Stimulated activated CD4-positive, alpha-beta T cell treated with anti-CD3 and anti-CD28 coated beads, Interleukin-2, amount 100 ng/mL, for 24 hours (primary cell): ENCODE results near the gene ROCK2.

Experiments
- DNase-seq, 2 donors: peaks; one replicate each; pipeline ENCODE4 v3.0.0-alpha.2; 2020

The ROCK2 gene

DNA sequence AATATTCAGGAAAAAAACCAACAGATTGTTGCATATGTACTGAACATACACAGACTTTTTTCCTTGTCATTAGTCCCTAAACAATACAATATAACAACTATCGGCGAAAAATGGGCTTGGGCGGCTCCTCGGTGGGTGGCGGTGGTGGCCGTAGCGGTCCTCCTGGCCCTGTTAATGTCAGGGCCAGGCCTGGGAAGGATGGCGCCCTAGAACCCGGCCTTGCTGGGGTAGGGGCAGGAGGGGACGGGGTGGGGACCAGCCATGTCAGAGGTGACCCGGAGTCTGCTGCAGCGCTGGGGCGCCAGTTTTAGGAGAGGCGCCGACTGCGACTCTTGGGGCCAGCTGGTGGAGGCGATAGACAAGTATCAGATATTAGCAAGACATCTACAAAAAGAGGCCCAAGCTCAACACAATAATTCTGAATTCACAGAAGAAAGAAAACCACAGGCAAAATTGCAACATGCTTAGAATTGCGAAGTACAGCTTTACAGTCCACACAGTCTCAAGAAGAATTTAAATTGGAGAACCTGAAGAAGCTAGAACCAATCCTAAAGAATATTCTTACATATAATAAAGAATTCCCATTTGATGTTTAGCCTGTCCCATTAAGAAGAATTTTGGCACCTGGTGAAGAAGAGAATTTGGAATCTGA, 36.5 kb downstream of the ROCK2 start:
- DNase-seq: no peak

DNA sequence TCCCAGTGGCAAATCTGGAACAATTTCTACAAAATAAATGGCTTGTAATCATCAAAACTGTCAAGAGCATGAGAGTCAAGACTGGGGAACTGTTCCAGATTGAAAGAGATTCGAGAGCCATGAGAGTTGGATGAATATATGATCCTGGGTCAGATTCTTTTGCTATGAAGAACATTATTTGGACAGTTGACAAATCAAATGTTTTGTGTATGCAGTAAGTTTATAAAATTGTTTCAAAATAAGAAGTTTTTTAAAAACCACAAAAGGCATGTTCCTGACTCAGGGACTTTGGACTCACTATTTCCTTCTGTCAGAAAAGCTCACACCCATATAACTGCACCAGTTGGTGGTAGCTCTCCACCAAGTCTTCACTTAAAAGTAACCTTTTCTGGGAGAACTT, 38.5 kb downstream of the ROCK2 start:
- no peak for DNase-seq

DNA sequence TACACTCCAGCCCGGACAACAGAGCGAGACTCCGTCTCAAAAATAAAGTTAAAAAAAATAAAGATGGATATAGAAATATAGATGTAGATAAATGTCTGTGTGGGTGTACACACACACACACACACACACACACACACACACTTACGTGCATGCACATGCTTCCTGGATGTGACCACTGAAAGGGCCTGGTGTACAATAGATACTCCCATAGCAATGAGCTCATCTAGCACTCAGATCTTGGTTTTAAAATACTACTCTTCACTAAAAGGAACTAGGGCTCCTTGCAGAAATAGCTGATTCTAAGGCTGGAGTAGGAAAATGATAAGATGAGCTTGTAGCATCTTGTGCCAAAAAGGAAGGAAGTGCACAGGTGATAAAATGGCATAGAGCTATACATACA, 39.1 kb downstream of the ROCK2 start:
- DNase-seq: no peak

DNA sequence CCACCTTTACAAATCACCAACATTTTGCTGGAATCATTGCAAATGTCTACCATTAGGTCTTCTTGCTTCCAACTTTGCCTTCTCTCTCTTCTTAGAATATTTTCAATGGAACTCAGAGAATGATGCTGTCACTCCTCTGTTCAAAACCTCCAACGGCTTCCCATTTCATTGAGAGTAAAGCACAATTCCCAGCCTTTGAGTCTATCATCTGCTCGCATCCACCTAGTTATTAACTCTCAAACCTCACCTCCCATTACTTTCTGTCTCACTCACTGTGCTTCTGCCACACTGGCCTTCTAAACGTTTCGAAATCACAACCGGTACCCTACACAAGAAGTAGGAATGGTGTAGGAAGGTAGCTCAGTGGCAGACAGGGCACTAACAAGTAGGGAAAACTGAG, 40.0 kb downstream of the ROCK2 start:
- DNase-seq: no peak

DNA sequence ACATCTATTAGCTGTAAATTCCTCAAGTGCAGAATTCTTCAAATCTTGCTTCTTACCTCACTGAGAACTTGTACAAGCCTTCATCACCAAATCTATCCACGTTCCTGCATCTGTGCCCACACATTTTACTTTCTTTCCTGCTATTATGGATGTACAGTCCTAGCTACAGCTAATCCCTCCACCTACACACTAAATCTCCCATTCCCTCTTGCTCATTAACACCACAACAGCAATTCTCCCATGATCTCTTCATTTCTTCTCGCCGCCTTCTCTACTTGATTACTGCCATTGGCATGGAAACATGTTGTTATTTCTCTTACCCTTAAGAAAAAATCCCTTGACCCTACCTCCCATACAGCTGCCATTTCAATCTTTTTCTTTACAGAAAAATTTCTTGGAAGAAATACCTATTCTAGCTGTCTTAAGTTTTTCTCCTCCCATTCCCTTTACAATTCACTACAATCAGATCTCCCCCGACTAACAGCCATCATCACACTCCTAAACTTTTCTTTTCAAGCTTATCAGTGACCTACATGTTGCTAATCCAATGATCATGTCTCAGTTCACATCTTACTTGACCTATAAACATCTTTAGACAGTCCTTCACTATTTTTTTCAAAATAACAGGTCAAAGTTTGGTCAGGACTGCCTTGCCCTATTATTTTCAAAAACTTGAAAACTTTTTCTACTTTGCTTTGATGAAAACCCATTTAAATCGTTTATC, 41.0 kb downstream of the ROCK2 start:
- DNase-seq: no peak

DNA sequence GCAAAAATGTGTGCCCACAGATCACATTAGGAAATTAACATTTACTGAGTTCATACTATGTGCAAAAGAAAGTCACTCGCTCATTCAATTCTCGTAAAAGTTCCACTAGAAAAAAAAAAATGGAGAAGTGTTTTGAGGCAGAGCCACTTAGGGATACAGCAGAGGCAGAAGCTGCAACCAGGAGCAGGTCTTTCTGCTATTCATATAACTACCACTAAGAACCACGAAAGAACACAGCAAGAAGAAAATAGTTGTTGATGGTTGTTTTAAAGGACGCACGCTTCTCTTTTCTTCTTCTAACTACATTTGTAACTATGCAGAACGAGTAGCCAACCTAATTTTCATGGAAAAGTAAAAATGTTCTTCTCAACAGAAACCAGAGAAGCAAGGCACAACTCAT, 45.0 kb downstream of the ROCK2 start:
- no peak for DNase-seq

DNA sequence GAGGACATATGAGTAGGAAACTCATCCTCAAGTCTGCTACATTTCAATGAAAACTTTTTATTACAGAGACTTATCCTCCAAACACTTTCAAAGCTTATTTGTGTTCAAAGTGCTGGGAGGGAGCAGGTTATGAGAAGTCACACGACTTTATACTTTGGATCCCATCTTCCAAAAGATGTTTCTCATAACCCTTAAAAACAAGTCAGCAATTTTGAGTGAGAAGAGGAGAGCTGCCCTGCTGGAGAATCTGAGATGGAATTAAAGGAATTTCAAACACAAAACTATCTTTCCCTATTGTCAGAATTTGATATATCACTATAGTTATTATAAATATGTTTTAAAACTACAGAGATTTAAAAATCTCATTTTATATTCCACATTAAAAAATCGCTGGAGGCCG, 45.8 kb downstream of the ROCK2 start:
- DNase-seq: no peak

DNA sequence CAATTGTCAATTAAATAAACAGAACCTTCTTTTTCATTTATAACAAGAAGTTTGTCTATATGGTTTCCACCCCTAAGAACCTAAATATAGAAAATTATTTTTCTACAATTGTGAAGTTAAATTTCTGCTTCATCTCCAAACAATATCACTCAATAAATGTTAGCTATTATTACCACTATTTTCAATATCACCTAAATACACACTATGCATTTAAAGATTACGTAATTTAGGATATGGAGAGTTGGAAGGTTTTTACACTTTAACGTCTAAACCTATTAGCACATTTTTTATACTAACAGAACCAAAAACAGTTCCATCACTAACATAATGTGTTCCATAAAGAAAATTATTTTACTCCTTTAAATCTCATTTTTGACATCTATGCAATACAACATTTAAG, 48.0 kb downstream of the ROCK2 start:
- no peak for DNase-seq

DNA sequence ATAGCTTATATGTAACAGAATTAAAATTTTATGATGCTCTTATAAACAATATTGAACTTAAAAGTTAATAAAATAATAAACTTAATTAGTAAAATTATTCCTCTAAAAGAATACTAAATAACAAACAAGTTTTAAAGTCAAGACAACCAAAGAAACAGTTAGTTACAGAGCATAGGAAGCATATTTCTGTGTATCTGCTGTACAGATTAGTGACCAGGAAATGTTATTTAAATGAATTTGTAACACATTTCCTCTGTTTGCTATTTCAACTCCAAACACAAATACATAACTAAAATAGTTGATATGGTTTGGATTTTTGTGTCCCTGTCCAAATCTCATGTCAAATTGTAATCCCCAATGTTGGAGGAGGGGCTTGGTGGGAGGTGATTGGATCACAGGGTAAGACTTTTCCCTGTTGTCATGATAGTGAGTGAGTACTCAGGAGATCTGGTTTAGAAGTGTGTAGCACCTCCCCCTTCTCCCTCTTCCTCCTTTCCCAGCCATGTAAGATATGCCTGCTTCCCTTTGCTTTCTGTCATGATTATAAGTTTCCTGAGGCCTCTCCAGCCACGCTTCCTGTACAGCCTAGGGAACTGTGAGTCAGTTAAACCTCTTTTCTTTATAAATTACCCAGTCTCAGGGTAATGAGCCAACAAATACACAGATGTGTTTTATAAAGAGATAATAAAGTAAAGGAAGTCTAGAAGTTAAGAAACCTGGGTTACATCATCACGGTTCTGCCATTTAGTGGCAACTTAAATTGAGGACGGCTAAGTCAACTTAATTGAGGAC, 51.8 kb downstream of the ROCK2 start:
- DNase-seq: no peak

DNA sequence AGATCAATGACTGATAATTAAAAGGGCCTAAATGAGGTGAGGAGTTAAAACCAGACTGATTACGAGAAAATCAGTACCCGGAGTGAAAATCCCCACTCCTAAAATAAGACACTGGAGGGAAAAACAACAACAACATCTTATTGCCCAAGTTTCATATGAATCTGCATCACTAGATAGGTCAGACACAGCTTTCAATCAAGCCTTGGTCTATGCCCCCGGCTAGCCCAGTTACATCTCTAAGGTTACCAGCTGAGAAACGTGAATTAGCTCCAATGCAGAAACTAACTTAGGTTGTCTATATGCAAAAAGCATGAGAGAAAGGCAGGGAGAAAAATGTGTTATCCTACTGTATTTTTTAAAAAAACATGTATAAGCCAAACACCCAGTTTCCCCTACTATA, 53.7 kb downstream of the ROCK2 start:
- no peak for DNase-seq

DNA sequence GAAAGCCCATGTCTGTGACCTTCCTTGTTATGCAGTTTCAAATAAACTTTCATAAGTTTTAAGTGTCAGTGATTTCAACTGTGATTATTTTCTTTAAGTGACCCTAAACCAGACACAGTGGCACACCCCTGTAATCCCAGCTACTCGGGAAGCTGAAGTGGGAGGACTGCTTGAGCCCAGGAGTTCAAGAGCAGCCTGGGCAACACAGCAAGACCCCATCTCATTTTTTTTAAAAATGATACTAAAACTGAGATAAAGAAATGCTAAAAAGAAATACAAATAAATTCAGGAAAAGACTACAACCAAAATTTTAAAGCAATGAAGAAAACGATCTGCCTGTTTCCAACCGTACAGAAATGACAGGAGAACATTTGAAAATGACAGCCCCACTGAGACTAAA, 54.2 kb downstream of the ROCK2 start:
- DNase-seq: no peak

DNA sequence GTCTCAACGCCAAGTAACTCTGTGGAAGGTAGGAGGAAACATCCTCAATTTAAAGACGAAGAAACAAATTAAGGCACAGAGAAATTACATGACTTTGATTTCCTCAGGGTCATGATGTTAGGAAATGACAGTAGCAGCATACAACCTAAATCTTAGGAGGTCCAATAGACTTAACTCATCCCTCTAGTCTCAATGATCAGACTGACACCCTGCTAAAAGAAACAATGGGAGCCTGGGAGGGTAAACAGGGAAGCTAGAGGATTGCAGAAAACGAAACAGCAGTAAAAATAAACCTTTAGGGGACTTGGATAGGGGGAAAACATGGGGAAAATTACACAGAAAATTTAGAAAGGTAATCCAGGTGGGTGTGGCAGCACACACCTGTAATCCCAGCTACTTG, 56.0 kb downstream of the ROCK2 start:
- no peak for DNase-seq

DNA sequence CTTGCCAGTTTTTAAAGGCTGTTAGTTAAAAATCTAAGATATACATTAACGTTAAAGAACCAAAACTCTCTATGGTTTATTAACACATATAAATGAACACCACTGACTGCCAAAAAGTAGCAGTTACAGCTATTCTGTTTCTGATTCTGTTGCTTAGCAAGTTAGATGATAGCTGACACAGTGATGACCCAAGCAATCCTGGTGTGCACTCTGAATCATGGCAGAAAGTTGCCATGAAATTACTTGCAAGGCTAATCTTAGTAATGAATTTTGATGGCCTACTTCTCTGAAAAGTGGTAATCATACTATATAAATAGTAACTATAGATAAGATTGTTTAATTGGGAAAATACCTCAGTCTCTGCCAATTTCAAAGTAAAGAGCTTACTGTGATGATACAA, 57.7 kb downstream of the ROCK2 start:
- DNase-seq: no peak

DNA sequence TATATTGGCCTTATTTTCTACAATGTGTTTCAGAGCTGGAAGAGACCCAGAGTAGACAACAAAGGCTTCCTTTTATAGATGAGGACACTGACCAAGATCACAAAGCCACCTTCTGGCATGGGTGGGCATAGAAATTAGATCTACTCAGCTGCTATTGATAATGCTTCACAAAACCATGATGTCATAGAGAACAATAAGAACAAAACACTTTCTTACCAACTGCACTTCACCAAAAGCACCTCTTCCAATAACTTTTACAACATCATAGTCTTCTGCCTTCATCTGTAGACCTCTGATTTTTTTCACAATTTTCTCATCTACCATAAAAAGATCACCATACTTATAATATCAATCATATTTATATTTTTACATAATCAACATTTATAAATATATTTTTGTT, 58.1 kb downstream of the ROCK2 start:
- no peak for DNase-seq

DNA sequence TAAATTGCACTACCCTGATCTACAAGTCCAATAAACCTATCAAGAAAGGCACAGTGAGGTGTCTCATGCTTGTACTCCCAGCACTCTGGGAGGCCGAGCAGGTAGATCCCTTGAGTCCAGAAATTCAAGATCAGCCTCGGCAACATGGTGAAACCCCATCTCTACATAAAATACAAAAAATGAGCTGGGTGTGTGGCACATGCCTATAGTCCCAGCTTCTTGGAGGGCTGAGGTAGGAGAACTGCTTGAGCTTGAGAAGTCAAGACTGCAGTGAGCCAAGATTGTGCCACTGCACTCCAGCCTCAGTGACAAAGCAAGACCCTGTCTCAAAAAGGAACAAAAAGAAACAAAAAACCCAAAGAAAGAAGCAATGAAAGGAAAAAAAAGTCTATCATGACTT, 58.9 kb downstream of the ROCK2 start:
- no peak for DNase-seq

DNA sequence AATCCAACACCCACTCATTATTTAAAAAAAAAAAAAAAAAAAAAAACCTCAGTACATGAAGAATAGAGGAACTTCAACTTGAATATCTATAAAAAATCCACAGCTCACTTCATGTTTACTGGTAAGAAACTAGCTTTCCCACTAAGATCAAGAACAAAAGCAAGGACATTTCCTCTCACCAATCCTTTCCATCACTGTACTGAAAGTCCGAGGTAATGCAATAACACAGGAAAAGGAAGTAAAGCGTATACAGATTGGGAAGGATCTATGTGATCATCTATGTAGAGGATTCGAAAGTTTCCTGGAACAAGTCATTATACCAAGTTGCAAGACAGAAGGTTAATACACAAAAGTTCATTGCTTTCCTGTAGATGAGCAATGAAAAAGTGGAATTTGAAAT, 63.2 kb downstream of the ROCK2 start:
- DNase-seq: no peak

DNA sequence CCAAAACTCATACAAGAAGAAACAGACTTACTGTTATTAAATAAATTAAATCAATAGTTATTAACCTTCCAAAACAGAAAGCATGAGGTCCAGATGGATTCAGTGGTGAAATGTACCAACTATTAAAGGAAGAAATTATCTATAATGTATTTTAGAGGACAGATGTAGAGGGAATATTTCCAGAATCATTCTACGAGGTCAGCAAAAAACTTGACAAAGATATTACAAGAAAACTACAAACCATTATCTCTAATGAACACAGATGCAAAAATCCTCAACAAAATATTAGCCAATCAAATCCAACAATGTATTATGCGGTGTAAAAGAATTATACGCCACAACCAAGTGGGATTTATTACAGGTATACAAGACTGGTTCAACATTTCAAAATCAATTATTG, 63.7 kb downstream of the ROCK2 start:
- no peak for DNase-seq

DNA sequence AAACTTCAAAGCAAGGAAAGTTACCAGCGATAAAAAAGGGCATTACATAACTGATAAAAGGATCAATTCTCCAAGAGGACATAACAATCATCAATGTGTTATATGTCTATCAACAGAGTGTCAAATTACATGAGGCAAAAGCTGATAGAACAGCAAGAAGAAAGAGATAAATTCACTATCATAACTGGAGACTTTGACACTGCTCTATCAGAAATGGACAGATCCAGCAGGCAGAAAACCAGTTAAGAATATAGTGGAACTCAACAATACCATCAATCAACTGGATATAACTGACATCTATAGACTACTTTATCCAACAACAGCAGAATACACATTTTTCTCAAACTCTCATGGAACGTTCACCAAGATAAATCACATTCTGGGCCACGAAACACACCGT, 65.0 kb downstream of the ROCK2 start:
- no peak for DNase-seq

DNA sequence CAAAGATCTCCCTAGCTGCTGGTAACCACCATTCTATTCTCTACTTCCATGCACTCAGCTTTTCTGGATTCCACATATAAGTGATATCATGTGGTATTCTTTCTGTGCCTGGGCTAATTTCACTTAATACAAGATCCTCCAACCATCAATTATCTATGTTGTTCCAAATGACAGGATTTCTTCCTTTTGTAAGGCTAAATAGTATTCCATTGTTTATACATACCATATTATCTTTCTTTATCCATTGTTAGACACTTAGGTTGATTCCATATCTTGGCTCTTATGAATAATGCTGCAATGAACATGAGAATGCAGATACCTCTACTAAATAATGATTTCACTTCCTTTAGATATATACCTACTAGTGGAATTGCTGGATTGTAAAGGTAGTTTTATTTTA, 66.2 kb downstream of the ROCK2 start:
- DNase-seq: no peak

DNA sequence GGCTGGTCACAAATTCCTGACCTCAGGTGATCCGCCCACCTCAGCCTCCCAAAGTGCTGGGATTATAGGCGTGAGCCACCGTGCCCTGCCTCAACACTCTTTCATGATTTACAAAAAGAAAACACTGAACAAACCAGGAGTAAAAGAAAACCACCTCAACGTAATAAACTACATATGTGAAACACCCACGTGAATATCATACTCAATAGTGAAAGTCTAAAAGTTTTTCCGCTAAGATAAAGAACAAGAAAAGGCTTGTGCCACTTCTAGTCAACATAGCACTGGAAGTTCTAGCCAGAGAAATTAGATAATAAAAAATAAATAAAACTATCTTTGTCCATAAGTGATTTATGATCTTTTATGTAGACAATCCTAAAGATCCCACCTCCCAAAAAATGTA, 68.5 kb downstream of the ROCK2 start:
- DNase-seq: no peak

DNA sequence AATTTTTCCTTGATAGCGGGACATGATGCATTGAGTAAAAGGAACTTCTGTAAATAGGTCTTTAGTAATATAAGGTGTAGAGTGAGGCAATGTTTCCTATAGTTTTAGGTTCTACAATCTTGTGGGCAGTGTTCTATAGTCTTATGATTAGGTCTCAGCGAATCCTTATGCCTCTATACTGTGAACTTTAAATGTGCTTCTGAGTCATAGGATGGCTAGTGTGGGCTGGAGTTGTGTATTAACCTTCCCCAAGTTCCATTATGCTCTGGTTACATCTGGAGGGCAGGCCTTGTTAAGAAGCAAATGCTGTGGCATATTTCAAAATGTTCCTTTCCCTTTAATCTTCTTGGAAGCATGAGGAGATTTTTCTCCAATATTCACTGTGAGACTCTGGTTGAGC, 73.5 kb downstream of the ROCK2 start:
- no peak for DNase-seq

DNA sequence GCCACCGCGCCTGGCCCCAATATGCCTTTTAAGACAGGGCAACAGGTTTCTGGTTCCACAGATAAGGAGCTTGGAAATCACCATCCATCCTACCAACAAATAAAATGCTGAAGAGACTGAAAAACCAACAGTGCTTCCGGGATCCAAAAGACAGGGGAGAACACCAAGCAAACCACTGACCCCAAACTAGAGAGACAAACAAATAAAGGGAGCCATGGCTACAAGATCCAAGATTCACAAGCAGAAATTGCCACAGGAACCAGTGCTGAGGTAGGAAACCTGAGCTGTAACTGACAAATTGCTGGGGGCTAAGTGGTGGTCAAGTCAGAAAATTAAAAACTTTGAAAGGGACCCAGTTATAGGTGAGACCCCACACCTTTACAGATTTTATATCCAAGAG, 76.5 kb downstream of the ROCK2 start:
- no peak for DNase-seq

DNA sequence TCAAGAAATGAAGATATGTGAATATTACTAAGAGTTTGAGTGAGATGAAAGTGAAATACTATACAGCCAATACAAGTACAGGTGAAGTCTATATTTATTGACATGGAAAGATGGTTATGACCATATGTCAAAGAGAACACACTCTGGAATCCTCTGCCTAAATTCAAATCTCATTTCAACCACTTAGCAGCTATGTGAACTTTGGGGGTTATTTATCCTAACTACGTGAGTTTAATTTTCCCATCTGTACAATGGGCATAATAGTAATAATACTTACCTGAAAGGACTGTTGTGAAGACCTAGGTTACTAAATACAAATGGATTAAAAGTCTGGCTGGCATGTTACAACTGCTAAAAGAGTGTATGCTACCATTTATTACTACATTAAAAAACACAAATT, 79.6 kb downstream of the ROCK2 start:
- no peak for DNase-seq

DNA sequence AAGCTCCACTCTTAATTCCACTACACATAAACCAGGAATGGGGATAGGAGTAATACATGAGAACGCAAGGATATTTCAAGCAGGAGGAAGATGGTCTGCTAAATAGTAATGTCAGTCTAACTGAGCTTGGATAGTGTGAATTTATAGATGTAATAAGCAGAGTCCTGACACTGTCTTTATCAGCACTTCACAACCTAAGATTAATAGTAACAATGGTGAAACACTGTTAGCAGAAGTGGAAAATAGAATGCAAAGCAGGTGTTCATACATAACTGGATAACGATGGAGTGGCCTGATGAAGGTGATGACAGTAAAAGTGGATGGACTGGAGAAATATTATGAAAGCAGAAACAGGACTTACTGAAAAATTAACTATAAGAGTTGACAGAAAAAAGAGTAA, 80.4 kb downstream of the ROCK2 start:
- DNase-seq: no peak
